ENCODE measurements around the gene RNLS.
A peak's percentile ranks its signal among the peaks of the same experiment; 100 is the strongest.

The RNLS gene

GRCh38 chr10:88473989-88474883, 108.9 kb downstream of the RNLS start:
- no peak for DNase-seq

- DNase-seq = no peak
Measured at GRCh38 chr10:88472540-88472939, 110.6 kb downstream of the RNLS start.

GRCh38 chr10:88471899-88472298, 111.2 kb downstream of the RNLS start:
- DNase-seq = no peak

GRCh38 chr10:88467835-88468485, 115.2 kb downstream of the RNLS start:
- peak; percentile 3 for DNase-seq

DNA sequence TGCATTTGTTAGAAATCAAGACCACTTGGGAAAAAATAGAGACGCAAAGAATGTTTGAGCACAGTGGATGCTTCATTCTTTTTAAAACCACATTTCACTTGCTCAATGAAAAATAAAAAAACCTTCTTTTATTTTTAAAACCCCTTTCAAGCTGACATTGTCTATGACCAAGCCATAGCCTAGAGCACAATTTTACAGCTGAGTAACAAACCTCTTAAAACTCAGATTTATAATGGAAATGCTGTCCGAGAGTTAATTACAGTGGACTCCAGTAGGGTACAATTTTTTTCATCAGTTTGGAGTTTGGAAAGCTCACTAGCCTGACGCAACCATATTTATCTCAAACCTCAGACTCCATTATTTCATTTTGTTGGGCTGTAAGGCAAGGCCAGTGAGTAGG, 116.3 kb downstream of the RNLS start:
- DNase-seq = no peak

DNA sequence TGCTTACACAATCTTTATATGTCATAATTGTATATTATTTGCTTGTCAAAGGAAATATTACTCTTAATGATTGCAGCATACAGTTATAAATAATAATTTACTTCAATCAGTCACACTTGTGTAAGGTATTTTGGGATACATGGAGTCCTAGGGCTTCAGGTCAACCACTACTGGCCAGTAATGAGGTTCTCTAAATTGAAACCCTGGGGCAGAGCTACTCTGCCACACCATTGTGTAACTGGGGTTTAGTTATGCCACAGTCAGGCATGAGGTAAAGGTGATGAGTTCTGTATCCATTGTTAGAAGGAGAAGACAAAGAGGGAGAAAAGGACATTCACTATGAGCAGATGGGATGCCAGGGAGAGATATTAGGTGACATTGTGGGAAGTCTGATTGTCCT, 117.4 kb downstream of the RNLS start:
- no peak for DNase-seq

GRCh38 chr10:88463811-88464210, 119.3 kb downstream of the RNLS start:
- no peak for DNase-seq

DNA sequence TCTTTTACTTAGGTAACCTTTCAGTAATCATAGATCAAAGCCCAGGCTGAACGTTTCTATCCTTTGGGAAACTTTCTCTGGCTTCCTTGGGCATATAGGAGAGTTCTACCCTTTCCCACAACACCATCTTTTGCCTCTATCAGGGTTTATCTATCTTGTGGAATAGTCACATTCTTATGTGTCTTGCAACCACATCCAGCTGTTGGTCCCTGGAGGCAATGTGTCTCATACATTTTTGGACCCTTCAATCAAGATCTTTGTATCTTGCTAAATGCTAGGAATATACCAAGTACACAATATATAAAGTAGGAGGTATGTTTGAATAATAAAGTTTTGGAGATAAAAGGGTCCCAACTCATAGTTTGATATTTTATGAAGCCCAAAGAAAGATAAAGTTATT, 121.7 kb downstream of the RNLS start:
- no peak for DNase-seq

GRCh38 chr10:88459530-88459929, 123.6 kb downstream of the RNLS start:
- no peak for DNase-seq

DNA sequence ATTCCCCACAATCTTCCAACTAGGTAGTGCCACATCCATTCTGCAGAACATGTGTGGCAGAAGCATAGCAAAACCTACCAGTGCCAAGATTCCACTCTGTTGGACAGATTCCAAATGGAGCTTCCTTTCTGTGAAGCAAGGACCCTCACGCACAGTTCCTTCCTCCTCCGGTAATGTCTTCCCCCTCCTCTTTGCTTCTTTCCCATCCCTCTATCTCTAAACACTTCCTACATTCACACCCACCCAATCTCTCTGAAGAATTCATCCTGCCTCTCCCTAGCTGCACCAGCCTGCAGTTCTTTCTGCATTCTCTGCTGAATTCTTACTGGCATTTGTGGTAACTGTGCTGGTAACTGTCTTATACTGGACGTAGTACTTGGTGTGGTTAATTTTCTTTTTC, 124.9 kb downstream of the RNLS start:
- DNase-seq = no peak

GRCh38 chr10:88457660-88458059, 125.5 kb downstream of the RNLS start:
- no peak for DNase-seq

GRCh38 chr10:88456730-88457129, 126.4 kb downstream of the RNLS start:
- no peak for DNase-seq

DNA sequence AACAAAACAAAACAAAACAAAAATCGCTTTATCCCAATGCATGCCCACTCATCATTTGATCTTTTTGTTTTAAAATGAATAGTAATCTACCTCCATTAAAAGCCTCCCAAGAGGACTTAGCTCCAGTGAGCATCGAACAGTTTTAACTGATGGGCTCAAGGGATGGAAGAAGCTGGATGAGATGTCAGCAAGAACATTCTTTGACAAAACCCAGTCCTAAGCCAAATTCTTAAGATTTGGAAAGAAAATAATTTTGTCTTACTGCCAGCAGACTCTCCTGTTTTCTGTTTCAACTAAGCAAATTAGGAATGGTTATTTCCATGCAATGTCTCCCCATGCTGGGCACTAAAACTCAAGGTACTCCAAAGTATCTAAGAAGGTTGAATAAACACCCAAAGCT, 127.3 kb downstream of the RNLS start:
- no peak for DNase-seq

- no peak for DNase-seq
Measured at GRCh38 chr10:88450201-88450600, 132.9 kb downstream of the RNLS start.

- no peak for DNase-seq
Measured at GRCh38 chr10:88442716-88443115, 140.4 kb downstream of the RNLS start.

DNA sequence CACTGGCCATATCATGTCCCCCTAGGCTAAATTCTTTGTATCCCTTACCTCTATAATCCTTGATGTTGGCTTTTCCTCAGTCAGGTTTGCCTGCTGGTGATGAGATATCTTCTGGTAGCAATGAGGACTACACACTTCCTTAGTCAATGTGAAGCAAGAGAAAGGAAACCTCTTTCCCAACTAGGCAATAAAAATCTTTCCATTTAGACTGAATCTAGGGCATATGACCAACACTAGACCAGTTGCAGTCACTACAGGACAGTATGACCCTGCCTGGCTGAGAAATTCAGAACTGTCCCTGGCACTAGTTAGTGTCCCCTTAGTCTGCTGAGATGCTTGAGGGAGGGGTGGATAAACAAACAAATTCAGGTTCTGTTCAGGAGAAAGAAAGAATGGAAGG, 142.6 kb downstream of the RNLS start:
- DNase-seq = no peak

GRCh38 chr10:88439932-88440331, 143.2 kb downstream of the RNLS start:
- DNase-seq = no peak

GRCh38 chr10:88437411-88437810, 145.7 kb downstream of the RNLS start:
- DNase-seq = no peak

DNA sequence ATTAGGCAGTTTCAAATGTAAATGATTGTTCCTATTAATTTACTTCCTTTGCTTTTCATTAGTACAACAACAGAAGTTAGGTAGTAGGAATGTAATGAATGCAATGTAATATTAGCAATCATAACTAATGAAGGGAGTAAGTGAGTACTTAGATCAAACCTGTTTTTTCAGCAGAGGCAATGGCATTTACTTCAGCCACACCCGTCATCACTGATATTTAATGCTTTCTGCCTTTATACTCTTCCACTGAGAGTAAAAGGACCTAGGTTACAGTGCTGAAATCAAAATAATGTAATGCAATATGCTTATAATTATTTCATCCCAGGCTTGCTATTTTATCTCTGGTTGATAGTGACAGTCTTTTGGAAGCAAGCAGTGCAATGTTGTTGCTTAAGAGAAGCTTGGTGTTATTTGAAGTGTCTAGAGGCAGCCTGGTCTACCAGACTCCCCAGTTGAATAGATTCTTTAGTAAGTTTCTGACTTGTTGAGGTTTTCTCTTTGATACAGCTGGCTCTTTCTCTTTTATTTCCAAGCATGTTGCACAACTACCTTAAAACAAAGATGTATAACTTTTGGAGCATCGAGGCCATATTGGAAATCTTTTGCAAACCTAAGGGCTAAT, 149.4 kb downstream of the RNLS start:
- no peak for DNase-seq

- no peak for DNase-seq
Measured at GRCh38 chr10:88431103-88431502, 152.0 kb downstream of the RNLS start.

DNA sequence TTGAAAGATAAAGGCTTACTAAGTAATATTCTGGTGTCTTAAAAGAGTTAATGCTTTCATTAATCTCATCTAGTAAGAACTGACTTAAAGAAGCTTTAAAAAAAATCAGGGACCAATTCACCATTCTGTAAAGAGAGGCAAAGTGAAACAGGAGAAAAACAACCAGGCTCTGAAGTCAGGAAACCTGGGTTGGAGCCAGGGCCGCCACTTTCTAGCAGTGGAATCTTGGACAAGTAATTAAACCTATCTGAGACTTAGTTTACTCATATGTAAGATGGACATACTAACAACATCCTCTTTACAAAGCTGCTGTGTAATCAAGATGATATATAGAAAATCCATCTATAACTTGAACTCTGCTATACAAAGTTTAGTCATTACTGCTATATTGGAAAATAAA, 154.1 kb downstream of the RNLS start:
- DNase-seq = no peak

- DNase-seq = no peak
Measured at GRCh38 chr10:88428442-88428841, 154.7 kb downstream of the RNLS start.

GRCh38 chr10:88427024-88427423, 156.1 kb downstream of the RNLS start:
- no peak for DNase-seq

DNA sequence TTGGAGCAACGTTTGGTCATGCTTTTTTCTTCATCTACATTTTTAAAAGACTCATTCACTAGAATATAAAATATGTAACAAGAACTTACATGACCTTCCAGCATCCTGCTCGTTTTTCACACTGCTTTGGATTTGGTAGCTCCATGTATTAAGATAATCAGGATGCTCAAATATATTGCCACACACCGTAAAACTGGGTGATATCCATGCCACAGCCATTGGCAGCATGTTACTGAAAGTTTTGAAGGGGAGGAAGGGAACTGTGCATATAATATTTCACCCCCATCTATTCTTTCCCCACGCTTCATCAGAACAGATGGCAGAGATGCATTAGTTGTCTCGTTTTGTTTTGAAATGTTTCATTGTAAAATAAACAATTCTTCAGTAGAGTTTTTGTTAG, 158.2 kb downstream of the RNLS start:
- no peak for DNase-seq
